Measurements from ENCODE around the gene TAAR9.

- TF ChIP-seq, protein P1, sequence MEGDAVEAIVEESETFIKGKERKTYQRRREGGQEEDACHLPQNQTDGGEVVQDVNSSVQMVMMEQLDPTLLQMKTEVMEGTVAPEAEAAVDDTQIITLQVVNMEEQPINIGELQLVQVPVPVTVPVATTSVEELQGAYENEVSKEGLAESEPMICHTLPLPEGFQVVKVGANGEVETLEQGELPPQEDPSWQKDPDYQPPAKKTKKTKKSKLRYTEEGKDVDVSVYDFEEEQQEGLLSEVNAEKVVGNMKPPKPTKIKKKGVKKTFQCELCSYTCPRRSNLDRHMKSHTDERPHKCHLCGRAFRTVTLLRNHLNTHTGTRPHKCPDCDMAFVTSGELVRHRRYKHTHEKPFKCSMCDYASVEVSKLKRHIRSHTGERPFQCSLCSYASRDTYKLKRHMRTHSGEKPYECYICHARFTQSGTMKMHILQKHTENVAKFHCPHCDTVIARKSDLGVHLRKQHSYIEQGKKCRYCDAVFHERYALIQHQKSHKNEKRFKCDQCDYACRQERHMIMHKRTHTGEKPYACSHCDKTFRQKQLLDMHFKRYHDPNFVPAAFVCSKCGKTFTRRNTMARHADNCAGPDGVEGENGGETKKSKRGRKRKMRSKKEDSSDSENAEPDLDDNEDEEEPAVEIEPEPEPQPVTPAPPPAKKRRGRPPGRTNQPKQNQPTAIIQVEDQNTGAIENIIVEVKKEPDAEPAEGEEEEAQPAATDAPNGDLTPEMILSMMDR (IDR thresholded peaks at IDR 0.05): no peak
- TF ChIP-seq EZH2 (IDR thresholded peaks at IDR 0.05) (no peak), EZH2phosphoT487 (IDR thresholded peaks at IDR 0.05) (no peak)
Measured at GRCh38 chr6:132570221-132570777, 32.2 kb downstream of the TAAR9 start, which contains the start of gene TAAR6.

Data from neural progenitor cell (in vitro differentiated cells).